Glutamatergic neuron (in vitro differentiated cells): ENCODE data around the gene WDR7. TPM values are rescaled to one million over a fixed set of nuclear protein-coding genes. Genes with fewer than 3 reads are reported as not detected.
A peak's percentile ranks its signal among the peaks of the same experiment; 100 is the strongest.

Source experiments
- DNase-seq: peaks from one replicate; pipeline ENCODE4 v3.0.0; 2022
- H3K27ac Mint-ChIP-seq: one replicate; pipeline ENCODE4 v1.8.0; 2020; ENCODE audit warnings: mild to moderate bottlenecking, mixed read lengths, inconsistent platforms; ENCODE audit not compliant: unreplicated experiment
- H3K27me3 Mint-ChIP-seq: one replicate; pipeline ENCODE4 v1.8.0; 2020; ENCODE audit warnings: mild to moderate bottlenecking, moderate library complexity, mixed read lengths, inconsistent platforms; ENCODE audit not compliant: unreplicated experiment
- H3K36me3 Mint-ChIP-seq: one replicate; pipeline ENCODE4 v1.8.0; 2020; ENCODE audit warnings: mild to moderate bottlenecking, mixed read lengths, inconsistent platforms; ENCODE audit not compliant: unreplicated experiment
- H3K4me1 Mint-ChIP-seq: one replicate; pipeline ENCODE4 v1.8.0; 2020; ENCODE audit warnings: mild to moderate bottlenecking, low read depth, mixed read lengths, inconsistent platforms; ENCODE audit not compliant: unreplicated experiment
- H3K4me3 Mint-ChIP-seq: one replicate; pipeline ENCODE4 v1.8.0; 2020; ENCODE audit warnings: mild to moderate bottlenecking, mixed read lengths, inconsistent platforms; ENCODE audit not compliant: unreplicated experiment
- H3K9me3 Mint-ChIP-seq: one replicate; pipeline ENCODE4 v1.8.0; 2020; ENCODE audit warnings: mild to moderate bottlenecking, moderate library complexity, mixed read lengths, inconsistent platforms; ENCODE audit not compliant: unreplicated experiment
- CTCF ChIP-seq: fragments of 200-600 bp; sonication (generic); IDR thresholded peaks from one replicate; pipeline ENCODE4 v1.5.0; 2021; ENCODE audit not compliant: partially characterized antibody, unreplicated experiment
- total RNA-seq: library from RNA; stranded (reverse); fragmentation: NEBNext Ultra II Directional; extraction: Animal tissue kit (Norgen Biotek cat#: 25700); gene quantifications from one replicate; pipeline ENCODE4 v1.2.1, GENCODE V29; 2021; ENCODE audit not compliant: unreplicated experiment

Gene WDR7
- total RNA-seq, 1 donor from 2014 or later: 41.8 TPM

DNA sequence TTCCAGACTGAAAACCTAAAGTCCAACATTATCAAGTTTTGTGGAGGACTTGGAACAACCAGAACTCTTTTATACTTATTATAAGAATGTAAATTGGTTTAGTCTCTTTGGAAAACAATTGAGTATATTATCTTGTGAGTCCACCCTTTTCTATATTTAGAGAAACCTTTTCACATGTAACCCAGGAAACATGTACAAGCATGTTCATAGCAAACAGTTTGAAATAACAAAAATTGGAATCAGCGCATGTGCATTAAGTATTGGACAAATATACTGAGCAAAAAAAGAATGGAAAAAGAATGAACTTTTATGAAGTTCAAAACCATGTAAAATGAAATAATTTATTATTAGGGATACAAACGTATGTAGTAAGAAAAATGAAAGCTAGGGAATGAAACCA is 246.0 kb downstream of the WDR7 start:
- H3K36me3 Mint-ChIP-seq: no peaks in the 10 kb centered on the region
- no peak for DNase-seq
- no peak overlapping the region for H3K27ac Mint-ChIP-seq
- no peak overlapping the region for H3K4me3 Mint-ChIP-seq
- no peaks in the 10 kb centered on the region for H3K27me3 Mint-ChIP-seq
- no peaks in the 10 kb centered on the region for H3K9me3 Mint-ChIP-seq
- no peak for TF ChIP-seq CTCF
- peaks cover 8% of the 10 kb centered on the region for H3K4me1 Mint-ChIP-seq

DNA sequence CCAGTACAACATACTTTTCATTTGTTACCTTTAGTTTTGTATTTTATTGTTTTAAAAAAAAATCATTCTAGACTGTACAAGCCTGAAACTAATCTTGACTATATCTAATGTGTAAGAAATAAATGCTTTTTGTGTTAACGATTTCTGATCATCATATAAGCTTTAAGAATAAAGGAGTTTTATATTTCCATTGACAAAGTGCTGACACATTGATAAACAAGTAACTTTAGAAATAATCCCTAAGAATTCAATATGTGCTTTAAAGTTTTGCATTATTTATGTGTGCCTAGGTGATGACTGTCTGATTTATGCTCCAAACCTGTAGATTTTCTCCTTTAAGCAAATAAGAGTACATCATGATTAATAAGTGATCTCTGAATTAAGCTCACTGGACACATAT is 248.5 kb downstream of the WDR7 start:
- Mint-ChIP-seq H3K27me3 (peaks cover 2% of the 10 kb centered on the region), H3K4me1 (peaks cover 8% of the 10 kb centered on the region), H3K36me3 (no peaks in the 10 kb centered on the region), H3K27ac (no peak overlapping the region), H3K4me3 (no peak overlapping the region), H3K9me3 (no peaks in the 10 kb centered on the region)
- no peak for TF ChIP-seq CTCF
- no peak for DNase-seq

- H3K4me3 Mint-ChIP-seq: no peak overlapping the region
- H3K9me3 Mint-ChIP-seq: no peaks in the 10 kb centered on the region
- H3K27me3 Mint-ChIP-seq: peaks cover 2% of the 10 kb centered on the region
- H3K36me3 Mint-ChIP-seq: no peaks in the 10 kb centered on the region
- DNase-seq: no peak
- peaks cover 8% of the 10 kb centered on the region for H3K4me1 Mint-ChIP-seq
- no peak for TF ChIP-seq CTCF
- peak overlapping the region; percentile 15 for H3K27ac Mint-ChIP-seq
These were observed 249.3 kb downstream of the WDR7 start for GRCh38 chr18:56900195-56901094.

DNA sequence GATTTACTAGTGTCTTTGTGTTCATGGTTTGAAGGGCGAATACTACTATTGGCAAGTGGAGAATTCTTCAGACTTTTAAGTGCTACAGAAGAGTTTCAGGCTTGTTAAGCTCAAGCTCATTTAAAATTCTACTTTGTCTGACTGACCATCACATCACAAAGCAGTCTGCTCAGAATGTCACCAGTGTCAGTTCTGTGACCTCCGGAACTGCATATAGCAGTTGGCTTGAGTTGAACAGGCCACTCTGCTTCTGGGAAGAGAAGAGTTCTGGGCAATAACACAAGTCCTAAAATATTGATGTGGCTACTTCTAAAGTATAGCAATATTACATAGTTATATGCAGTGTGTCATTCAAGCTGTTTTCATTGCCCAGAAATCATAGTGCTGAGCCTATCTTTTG is 250.8 kb downstream of the WDR7 start:
- no peaks in the 10 kb centered on the region for H3K36me3 Mint-ChIP-seq
- no peaks in the 10 kb centered on the region for H3K9me3 Mint-ChIP-seq
- peaks cover 8% of the 10 kb centered on the region for H3K4me1 Mint-ChIP-seq
- no peak overlapping the region for H3K4me3 Mint-ChIP-seq
- no peak for TF ChIP-seq CTCF
- peaks cover 2% of the 10 kb centered on the region for H3K27me3 Mint-ChIP-seq
- no peak overlapping the region for H3K27ac Mint-ChIP-seq
- DNase-seq: no peak

DNA sequence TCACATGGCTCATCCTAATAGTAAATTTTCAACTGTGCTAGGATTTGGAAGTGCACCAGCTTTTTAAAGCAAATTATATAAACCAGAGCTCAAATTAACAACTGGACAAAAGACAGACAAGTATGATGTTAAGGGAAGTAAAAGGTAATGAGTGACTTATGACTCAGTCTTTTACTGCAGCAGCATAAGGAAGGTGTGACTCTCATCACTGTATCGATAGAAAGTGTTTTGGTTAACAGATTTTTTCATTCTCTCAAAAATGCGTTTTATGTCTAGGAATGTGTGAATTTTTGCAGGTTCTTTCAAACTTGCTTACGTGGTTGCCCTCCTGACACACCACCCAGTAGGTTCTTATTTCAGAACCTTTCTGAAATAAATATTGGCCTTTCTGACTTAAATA is 251.5 kb downstream of the WDR7 start:
- no peak overlapping the region for H3K4me3 Mint-ChIP-seq
- no peak for DNase-seq
- no peak overlapping the region for H3K27ac Mint-ChIP-seq
- H3K27me3 Mint-ChIP-seq: peaks cover 2% of the 10 kb centered on the region
- no peaks in the 10 kb centered on the region for H3K36me3 Mint-ChIP-seq
- no peaks in the 10 kb centered on the region for H3K9me3 Mint-ChIP-seq
- no peak for TF ChIP-seq CTCF
- peaks cover 8% of the 10 kb centered on the region for H3K4me1 Mint-ChIP-seq
